ENCODE measurements around the gene ZSCAN22. TPM values are rescaled to one million over a fixed set of nuclear protein-coding genes. Genes with fewer than 3 reads are reported as not detected.

The ZSCAN22 gene
- total RNA-seq, 1 experiment from 2014 or later: 2.1 TPM

GRCh38 chr19:58311345-58311865, 15.4 kb upstream of the ZSCAN22 start:
- no peak for DNase-seq (ENCODE audit: low read depth)
- in situ Hi-C loops (cut with HindIII; ENCODE audit: low pct_unique_long_range_greater_than_20kb, low sequenced_read_pairs): no loop called here

DNA sequence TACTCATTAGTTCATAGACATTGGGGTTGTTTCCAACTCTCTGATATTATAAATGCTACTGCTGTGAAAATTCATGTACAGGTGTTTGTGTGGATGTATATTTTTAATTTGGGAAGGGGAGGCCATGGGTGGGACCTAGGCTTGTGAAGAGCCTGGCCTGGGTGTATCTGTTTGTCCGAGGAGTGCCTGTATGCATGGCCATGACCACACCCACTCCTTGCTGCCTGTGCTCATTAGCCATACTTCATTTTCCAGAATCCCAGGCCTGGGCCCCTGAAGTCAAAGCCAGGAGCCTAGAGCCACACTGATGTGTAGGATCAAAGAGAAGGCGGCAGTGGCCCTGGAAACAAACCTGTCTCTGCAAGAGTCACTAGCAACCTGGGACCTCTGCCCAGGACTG, 11.2 kb upstream of the ZSCAN22 start:
- no peak for DNase-seq (ENCODE audit: low read depth)
- in situ Hi-C loops (cut with HindIII; ENCODE audit: low pct_unique_long_range_greater_than_20kb, low sequenced_read_pairs): no loop called here

DNA sequence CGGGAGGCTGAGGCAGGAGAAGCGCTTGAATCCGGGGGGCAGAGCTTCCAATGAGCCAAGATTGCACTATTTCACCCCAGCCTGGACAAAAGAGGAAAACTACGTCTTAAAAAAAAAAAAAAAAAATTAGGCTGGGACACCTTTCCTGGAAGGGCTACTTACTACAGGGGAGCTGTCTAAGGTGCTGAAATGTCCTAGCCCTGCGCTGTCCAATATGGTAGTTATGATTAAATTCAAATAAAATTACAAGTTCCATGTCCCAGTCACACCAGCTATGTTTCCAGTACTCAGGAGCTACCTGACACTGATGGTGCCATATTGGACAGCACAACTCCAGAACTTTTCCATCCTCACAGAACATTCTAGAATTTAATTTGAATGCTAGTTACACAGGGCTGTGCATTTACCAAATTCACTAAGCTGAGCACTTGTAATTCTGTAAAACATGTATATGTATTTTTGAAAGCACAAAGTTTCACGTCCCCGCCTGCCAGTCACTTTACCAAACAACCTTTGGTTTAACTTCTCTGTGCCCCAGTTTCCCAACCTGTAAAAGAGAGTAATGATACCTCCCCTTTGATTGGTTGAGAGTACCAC, 9.2 kb upstream of the ZSCAN22 start:
- DNase-seq (ENCODE audit: low read depth): peak; percentile 39
- in situ Hi-C loops (cut with HindIII; ENCODE audit: low pct_unique_long_range_greater_than_20kb, low sequenced_read_pairs): no loop called here

GRCh38 chr19:58318297-58318696, 8.5 kb upstream of the ZSCAN22 start:
- DNase-seq (ENCODE audit: low read depth): no peak
- in situ Hi-C loops (cut with HindIII; ENCODE audit: low pct_unique_long_range_greater_than_20kb, low sequenced_read_pairs): no loop called here

DNA sequence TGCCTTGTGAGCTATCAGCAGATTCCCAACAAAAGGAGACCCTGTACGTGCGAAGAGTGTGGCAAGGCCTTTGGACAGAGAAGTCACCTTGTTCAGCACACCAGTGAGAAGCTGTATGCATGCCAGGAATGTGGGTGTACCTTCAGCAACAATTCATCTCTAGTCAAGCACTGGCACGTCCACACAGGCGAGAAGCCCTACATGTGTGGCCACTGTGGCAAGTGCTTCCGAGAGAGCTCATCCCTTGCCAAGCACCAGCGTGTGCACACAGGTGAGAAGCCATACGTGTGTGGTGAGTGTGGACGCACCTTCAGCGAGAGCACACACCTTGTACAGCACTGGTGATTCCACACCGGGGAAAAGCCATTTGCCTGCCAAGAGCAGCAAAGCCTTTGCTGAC, 7.6 kb upstream of the ZSCAN22 start:
- in situ Hi-C loops (cut with HindIII; ENCODE audit: low pct_unique_long_range_greater_than_20kb, low sequenced_read_pairs): no loop called here
- no peak for DNase-seq (ENCODE audit: low read depth)

DNA sequence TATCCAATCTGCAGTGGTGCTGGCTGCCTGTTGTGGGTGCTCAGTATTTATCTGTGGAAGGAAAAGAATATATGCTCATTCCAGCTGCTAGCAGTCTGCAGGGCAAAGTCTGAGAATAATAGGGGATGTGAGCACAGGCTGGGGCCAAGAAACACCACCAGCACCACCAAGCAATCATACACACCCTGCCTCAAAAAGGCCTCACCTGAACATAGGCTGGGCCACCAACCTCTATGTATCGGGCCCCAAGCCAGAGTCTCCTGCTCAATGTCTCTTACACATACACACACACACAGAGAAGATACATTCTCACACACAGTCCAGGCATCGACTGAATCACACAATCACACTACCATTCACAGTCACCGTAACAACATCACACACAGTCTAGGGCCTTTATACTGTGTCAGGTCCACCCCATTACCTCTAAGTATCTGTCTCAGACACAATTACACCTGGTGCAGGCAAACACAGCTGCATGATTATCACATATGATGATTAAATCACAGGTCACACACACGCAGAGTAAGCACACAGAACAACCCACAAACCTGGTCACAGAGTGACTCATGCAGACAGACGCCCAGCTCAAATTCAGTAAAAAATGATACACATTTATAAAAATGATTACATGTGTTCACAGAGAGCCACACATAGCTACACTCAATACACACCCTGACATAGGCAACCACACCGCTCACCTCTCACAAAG, 1.3 kb upstream of the ZSCAN22 start:
- in situ Hi-C loops (cut with HindIII; ENCODE audit: low pct_unique_long_range_greater_than_20kb, low sequenced_read_pairs): no loop called here
- no peak for DNase-seq (ENCODE audit: low read depth)

DNA sequence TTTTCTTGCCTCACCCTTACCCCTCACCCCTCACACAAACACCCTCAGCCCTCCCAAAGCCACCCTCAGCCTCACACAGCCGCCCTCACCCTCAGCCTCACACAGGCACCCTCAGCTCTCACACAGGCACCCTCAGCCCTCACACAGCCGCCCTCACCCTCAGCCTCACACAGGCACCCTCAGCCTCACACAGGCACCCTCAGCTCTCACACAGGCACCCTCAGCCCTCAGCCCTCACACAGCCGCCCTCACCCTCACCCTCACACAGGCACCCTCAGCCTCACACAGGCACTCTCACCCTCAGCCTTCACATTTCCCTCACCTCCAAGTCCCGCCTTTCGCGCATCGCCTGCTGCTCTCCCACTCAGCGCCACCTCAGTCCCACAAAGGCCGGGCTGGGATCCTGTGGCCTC, 287 bp upstream of the ZSCAN22 start:
- no peak for DNase-seq (ENCODE audit: low read depth)
- in situ Hi-C loops (cut with HindIII; ENCODE audit: low pct_unique_long_range_greater_than_20kb, low sequenced_read_pairs): no loop called here

DNA sequence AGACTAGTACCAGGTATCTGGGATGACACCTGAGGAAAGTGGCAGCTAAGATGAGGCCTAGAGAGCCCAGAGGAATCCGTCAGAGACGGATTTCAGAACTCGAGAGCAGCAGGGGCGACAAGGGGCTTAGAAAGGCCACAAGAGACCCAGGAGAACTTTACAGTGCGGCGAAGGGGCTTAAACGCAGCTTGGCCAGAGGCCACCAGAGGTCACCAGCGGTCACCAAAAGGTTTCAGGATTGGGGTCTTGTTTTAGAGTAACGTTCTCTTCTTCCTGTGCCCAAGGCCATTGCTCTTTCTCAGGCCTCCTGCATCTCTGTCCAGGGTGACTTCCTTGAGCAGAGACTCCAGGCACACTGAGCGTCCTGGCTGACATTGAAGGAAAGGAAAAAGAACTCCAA, 2.2 kb downstream of the ZSCAN22 start:
- DNase-seq (ENCODE audit: low read depth): no peak
- in situ Hi-C loops (cut with HindIII; ENCODE audit: low pct_unique_long_range_greater_than_20kb, low sequenced_read_pairs): no loop called here

GRCh38 chr19:58330458-58330857, 3.7 kb downstream of the ZSCAN22 start:
- peak; percentile 48 for DNase-seq (ENCODE audit: low read depth)
- in situ Hi-C loops (cut with HindIII; ENCODE audit: low pct_unique_long_range_greater_than_20kb, low sequenced_read_pairs): loop anchor here (10.0 kb wide), 1 partner anchor 106 kb away; the partner anchor contains the start of gene ZNF544

DNA sequence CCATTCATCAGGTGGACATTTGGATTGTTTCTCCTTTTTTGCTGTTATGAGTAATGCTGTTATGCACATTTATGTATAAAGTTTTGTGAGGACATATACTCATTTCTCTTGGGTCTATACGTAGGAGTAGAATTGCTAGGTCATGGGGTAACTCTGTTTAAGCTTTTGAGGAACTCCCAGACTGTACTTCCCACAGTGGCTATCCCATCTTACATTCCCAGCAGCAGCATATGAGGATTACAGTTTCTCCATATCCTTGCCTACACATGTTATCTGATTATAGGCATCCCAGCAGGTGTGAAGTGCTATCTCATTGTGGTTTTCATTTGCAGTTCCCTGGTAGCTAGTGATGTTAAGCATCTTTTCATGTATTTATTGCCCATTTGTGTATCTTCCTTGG, 5.9 kb downstream of the ZSCAN22 start:
- DNase-seq (ENCODE audit: low read depth): no peak
- in situ Hi-C loops (cut with HindIII; ENCODE audit: low pct_unique_long_range_greater_than_20kb, low sequenced_read_pairs): loop anchor here (10.0 kb wide), 1 partner anchor 108 kb away; the partner anchor contains the start of gene ZNF544

GRCh38 chr19:58334691-58335249, 8.0 kb downstream of the ZSCAN22 start:
- no peak for DNase-seq (ENCODE audit: low read depth)
- in situ Hi-C loops (cut with HindIII; ENCODE audit: low pct_unique_long_range_greater_than_20kb, low sequenced_read_pairs): loop anchor here (10.0 kb wide), 1 partner anchor 110 kb away; the partner anchor contains the start of gene ZNF544

DNA sequence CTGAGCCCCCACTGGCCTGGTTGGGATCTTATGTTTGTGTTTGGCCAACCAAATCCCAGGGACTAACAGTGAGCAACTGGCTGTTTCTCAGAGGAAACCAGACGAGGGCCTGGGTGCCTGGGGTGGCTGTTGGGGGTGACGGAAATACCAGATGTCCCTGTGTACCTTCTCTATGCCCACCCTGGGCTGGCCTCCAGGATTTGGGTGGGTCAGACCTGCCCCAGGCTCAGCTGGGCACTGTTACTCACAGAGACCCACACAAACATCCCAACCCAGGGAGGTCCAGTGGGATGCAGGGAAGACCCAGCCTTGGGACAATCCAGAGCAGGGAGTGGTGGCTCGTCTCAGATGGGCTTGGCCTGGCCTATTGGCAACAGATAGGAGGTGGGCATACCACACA, 8.8 kb downstream of the ZSCAN22 start:
- in situ Hi-C loops (cut with HindIII; ENCODE audit: low pct_unique_long_range_greater_than_20kb, low sequenced_read_pairs): loop anchor here (10.0 kb wide), 1 partner anchor 111 kb away; the partner anchor contains the start of gene ZNF544
- DNase-seq (ENCODE audit: low read depth): no peak

GRCh38 chr19:58336216-58336615, 9.4 kb downstream of the ZSCAN22 start:
- no peak for DNase-seq (ENCODE audit: low read depth)
- in situ Hi-C loops (cut with HindIII; ENCODE audit: low pct_unique_long_range_greater_than_20kb, low sequenced_read_pairs): loop anchor here (10.0 kb wide), 1 partner anchor 111 kb away; the partner anchor contains the start of gene ZNF544

- DNase-seq (ENCODE audit: low read depth): no peak
- in situ Hi-C loops (cut with HindIII; ENCODE audit: low pct_unique_long_range_greater_than_20kb, low sequenced_read_pairs): loop anchor here (10.0 kb wide), 1 partner anchor 112 kb away; the partner anchor contains the start of gene ZNF544
These were observed 10.0 kb downstream of the ZSCAN22 start for GRCh38 chr19:58336820-58337219.

DNA sequence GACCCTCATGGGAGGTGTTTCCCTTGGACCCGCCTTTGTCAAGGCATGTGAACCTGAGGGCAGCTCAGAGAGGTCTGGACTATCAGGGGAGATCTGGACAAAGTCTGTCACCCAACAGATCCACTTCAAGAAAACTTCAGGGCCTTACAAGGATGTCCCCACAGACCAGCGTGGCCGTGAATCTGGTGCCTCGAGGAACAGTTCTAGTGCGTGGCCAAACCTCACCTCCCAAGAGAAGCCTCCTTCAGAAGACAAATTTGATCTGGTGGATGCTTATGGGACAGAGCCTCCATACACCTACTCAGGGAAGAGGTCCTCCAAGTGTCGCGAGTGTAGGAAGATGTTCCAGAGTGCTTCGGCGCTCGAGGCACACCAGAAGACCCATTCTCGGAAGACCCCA, 11.5 kb downstream of the ZSCAN22 start:
- in situ Hi-C loops (cut with HindIII; ENCODE audit: low pct_unique_long_range_greater_than_20kb, low sequenced_read_pairs): loop anchor here (10.0 kb wide), 1 partner anchor 114 kb away; the partner anchor contains the start of gene ZNF544
- DNase-seq (ENCODE audit: low read depth): no peak

- no peak for DNase-seq (ENCODE audit: low read depth)
- in situ Hi-C loops (cut with HindIII; ENCODE audit: low pct_unique_long_range_greater_than_20kb, low sequenced_read_pairs): loop anchor here (10.0 kb wide), 1 partner anchor 114 kb away; the partner anchor contains the start of gene ZNF544
These were observed 12.2 kb downstream of the ZSCAN22 start for GRCh38 chr19:58338825-58339558.

DNA sequence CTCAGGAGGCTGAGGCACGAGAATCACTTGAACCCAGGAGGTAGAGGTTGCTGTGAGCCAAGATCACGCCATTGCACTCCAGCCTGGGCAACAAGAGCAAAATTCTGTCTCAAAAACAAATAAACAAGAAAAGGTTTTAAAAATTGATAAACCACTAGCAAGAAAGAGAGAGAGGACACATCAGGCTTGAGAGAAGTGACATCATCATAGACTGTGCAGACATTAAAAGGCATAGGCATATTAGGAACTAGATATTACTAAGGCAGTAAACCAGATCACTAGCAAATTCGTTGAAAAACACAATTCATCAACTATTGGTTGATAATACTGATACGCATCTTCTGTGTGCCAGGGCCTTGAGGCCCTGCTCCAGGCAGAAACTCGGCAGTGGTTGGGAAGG, 18.8 kb downstream of the ZSCAN22 start:
- in situ Hi-C loops (cut with HindIII; ENCODE audit: low pct_unique_long_range_greater_than_20kb, low sequenced_read_pairs): no loop called here
- no peak for DNase-seq (ENCODE audit: low read depth)
